ENCODE measurements around the gene PPAN.

PPAN gene

DNA sequence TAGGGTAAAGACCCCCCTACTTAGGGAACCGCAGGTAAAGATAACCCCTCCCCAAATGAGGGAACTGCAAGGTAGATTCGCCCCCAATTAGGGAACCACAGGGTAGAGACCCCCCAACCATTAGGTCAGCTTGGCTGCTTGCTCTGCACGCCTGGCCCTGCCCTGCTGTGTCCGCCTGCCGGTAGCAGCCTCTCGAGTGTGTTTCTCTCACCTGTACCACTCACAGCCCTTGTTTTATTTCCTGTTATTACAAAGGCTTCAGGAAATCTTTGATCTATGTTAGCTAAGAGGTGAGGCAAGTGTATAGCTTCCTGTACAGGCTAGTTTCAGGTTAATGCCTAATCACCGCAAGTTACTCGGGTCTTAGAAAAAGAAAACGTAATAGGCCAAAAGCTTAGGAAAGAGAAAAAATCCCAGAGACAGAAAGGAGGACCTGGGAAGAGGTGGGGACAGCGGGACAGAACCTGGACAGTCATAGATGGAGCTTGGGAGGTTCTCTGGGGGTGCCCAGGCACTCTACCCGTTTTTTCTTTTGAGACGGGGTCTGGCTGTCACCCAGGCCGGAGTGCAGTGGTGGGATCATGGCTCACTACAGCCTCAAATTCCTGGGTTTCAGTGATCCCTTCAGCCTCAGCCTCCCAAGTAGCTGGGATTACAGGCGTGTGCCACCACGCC, 36.7 kb downstream of the PPAN start:
- peak; percentile 64 to 87 for DNase-seq

DNA sequence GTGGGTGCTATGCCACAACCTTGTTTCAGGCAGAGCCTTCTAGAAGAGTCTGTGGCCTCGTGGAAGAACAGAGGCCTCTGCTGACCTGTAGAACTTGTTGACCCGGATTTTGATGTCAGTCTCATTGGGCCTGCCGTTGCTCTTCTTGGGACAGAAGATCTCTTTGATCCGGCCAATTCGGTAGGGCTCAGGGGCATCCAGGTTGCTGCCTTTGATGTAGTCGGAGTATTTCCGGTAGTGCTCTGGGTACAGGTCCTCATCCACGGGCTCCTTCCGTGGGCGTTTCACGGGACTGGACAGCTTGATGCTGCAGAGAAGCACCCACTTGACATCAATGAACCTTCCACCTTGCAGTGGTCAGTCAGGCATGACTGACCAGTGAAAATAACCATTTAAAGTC, 37.5 kb downstream of the PPAN start:
- peak in 1 of 2 donors; percentile 46 for DNase-seq

DNA sequence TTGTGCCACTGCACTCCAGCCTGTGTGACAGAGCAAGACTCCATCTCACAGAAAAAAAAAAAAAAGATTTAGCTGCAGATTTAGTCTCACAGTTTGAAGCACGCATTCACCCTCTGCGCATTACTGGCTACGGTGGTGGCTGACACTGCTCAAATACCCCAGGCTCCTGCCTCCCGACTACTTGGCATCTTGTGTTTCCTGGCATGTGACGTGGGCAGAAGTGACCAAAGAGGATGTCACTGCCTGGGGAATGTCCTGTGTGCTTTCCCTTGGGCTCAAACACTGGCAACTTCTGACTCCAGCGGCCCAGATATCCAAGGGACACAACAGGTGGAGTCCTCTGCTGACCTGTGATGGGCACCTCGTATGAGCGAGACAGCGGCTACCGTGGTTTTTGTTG, 38.2 kb downstream of the PPAN start:
- peak in 1 of 2 donors; percentile 29 for DNase-seq

DNA sequence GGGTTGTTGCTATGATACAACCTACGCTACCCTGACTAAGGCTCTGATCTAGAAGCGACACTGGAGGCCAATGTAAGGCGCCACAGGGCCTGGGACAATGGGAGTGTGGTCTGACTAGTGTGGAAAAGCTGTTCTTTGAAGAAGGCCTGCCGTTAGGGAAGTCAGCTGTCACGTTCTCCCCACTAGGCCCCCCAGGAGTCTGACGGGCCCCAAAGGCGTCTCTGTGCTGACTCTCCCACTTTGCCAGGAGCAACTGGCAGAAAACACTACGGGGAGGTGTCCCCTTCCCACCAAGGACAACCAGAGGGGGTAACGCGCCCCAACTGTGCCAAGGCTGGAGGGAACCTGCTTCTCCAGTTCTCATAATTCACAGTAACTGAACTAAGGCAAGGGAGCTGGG, 38.9 kb downstream of the PPAN start:
- peak in 1 of 2 donors; percentile 14 for DNase-seq

DNA sequence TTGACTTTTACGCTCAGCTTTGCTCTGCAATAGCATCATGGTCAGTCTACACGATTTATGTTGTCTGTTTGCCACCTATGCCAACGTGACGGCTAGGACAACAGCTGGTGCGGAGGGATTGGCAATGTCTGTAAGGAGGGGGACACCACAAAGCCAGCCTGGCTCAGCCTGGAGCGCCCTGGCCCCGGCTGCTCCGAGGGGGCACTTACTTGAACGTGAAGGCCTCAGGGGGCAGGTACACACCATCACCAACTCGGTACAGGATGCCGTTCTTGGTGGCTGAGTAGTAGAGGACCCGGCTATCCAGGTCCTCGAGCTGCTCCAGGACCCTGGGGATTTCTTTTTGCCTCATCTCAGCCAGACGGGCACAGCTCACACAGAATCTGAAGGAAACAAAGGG, 40.0 kb downstream of the PPAN start:
- no peak for DNase-seq

DNA sequence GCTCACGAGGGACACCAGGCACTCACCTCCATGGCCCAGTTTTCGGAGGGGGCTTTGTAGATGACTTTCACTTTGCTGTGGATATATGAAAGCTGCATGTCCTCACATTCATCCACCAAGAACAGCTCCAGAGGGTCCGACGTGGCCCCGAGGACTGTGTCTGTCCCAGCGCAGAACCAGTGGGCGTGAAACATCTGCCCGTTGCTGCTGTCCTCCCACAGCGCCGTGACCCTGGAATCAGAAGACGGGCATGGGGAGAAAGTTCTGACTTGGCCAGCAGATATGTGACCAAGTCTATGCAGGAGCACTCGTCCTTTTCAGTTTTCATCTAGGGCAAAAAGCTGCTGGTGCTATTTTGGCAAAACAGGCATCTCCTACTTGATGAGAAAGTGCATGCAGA, 43.3 kb downstream of the PPAN start:
- no peak for DNase-seq

DNA sequence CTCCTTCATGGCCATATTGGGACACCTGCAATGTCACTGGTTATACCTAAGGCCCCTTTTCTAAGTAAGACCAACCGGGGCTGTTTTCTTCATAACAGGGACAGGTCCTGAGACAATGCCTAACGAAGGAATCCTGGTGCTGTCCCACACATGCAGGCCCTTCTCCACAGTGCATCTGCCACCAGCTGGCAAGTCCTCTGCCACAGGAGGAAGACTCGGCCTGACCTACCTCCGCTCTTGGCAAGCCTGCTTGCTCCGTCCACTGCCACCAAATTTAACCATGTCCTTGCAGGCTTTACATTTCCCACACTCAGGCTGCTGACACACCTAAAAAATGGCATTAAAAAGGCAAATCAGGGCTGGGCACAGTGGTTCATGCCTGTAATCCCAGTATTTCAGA, 45.4 kb downstream of the PPAN start:
- no peak for DNase-seq

DNA sequence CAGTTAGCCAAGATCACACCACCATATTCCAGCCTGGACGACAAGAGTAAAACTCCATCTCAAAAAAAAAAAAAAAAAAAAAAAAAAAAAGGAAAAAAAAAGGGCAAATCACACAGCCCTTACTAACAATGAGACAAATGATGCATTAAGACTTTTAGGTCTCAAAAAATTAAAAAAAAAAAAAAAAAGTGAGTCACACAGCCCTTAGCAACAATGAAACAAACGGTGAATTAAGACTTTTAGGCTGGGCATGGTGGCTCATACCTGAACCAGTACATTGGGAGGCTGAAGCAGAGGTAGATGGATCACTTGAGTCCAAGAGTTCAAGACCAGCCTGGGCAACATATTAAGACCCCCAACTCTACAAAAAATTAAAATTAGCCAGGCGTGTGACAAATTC, 45.9 kb downstream of the PPAN start:
- no peak for DNase-seq

DNA sequence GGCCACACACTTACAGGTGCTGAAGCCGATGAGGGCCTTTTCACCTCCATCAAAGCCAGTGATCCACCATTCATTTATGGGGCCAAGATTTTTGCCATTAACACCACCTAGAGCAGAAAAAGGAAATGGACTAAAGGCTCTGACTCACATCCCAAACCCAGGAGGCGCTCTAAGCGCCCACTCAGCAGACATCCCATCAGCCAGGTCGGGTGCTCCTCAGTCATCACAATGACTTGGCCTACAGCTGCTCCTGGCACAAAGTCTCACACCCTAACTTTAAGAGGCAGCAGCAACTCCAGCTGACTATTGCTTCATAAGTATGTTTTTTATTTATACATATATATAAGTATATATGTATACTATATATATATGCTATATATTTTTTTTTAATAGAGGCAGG, 49.7 kb downstream of the PPAN start:
- no peak for DNase-seq

DNA sequence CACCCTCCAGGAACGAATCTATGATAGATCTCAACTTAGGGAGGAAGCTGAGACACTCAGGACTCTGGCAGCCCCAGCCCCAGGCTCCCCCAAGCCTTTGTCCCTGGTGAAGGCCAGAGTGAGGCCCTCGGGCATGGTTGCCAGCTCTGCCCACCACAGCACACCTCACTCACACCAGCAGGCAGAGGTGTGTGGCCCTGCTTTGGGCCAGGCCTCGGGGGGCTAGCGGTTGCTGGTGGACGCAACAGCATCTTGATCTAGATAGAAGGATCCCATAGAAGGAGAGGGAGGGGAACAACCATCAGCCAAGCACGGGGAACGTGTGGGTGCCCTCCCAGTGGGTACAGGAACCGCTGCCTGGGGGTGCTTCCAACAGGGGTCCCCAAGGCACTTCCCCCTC, 51.9 kb downstream of the PPAN start:
- DNase-seq = no peak

DNA sequence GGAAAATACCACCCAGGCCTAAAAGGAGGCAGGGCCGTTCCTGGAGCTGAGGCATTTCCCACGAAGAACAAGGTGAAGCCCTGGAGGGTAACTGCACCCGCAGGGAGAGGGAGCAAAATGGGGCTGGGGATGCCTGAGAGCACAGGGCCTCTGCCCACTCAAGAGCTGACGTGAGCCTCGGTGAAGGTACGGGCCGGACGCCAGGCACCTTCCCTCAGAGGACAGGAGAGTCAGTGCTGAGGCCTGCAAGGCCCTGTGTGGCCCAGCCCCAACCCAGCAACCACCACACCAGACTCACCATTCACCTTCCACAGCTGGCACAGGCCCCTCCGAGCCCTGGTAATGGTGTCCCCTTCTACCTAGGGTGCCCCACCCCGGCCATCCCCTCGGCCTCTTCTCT, 52.3 kb downstream of the PPAN start:
- DNase-seq = no peak

DNA sequence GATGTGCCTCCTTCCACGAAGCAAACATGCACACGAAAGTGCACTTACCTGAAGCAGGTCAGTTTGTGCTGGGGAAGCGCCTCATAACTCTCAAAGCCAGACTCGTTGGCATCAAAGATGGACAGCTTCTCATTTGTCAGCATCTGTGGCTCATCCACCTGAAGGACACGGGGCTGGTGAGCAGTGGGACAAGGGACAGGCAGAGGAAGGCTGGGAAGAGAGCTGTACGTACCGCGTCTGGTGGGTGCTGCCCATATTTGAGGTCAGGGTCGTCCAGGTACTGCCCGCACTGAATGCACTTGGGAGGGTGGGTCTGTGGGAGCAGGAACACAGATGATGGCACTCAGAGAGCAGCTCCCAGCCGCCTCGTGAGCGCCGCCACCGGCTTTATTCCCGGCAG, 53.4 kb downstream of the PPAN start:
- DNase-seq = no peak

Measured in CD4-positive, alpha-beta T cell treated with Interferon alpha-2 for 1 hour (primary cell).